H1 (cell line): ENCODE data around the gene SLC12A8. TPM values are rescaled to one million over a fixed set of nuclear protein-coding genes. Genes with fewer than 3 reads are reported as not detected.

ENCODE experiments used
- CTCF ChIA-PET: fragments of 300-600 bp; sonication (Branson Sonifier 250); formaldehyde crosslinking; loops from one replicate; lab custom pipeline; 2021; ENCODE audit not compliant: partially characterized antibody; lab: Charles Lee
- POLR2A ChIA-PET: fragments of 300-600 bp; sonication (Branson Sonifier 250); formaldehyde crosslinking; loops from one replicate; lab custom pipeline; 2021; ENCODE audit warnings: inconsistent platforms; ENCODE audit not compliant: partially characterized antibody; lab: Charles Lee
- DNase-seq, 2 experiments: peaks; one replicate each; pipeline versions ENCODE4 v3.0.0 to v3.0.0-alpha.2; 2010 to 2022; ENCODE audit warnings: low spot score in 2 of 2, low read depth in 1 of 2, mixed read lengths in 1 of 2
- FAIRE-seq: peaks from 2 replicates; lab custom pipeline; 2011; peaks lifted over from hg19 to GRCh38; lab: Jason Lieb, UNC
- H2AFZ ChIP-seq: 2 replicates; pipeline ENCODE4 v1.8.1; 2012; ENCODE audit warnings: low read length, inconsistent platforms
- H2AK5ac ChIP-seq: 2 replicates; pipeline ENCODE4 v1.6.1; 2013; ENCODE audit warnings: low read depth, low read length
- H2BK120ac ChIP-seq: replicated peaks from 2 replicates; pipeline ENCODE3; 2013; ENCODE audit warnings: low read depth, low read length, inconsistent platforms
- H2BK12ac ChIP-seq: 2 replicates; pipeline ENCODE4 v1.6.1; 2013; ENCODE audit warnings: low read depth, low read length
- H2BK15ac ChIP-seq: 2 replicates; pipeline ENCODE4 v1.6.1; 2013; ENCODE audit warnings: low read length
- H2BK20ac ChIP-seq: 2 replicates; pipeline ENCODE4 v1.6.1; 2013; ENCODE audit warnings: low read length
- H2BK5ac ChIP-seq: 2 replicates; pipeline ENCODE4 v1.6.1; 2013; ENCODE audit warnings: low read depth, low read length
- H3K14ac ChIP-seq: 2 replicates; pipeline ENCODE4 v1.6.1; 2013; ENCODE audit warnings: inconsistent platforms; ENCODE audit not compliant: insufficient read length
- H3K18ac ChIP-seq: 2 replicates; pipeline ENCODE4 v1.6.1; 2013; ENCODE audit warnings: low read length; ENCODE audit errors: extremely low read depth
- H3K23ac ChIP-seq: 2 replicates; pipeline ENCODE4 v1.6.1; 2013; ENCODE audit warnings: inconsistent platforms; ENCODE audit not compliant: insufficient read length
- H3K23me2 ChIP-seq: 2 replicates; pipeline ENCODE4 v1.6.1; 2013; ENCODE audit warnings: low read depth, low read length
- H3K27ac ChIP-seq: 2 replicates; pipeline ENCODE4 v1.6.1; 2011; ENCODE audit warnings: low read depth, low read length, inconsistent platforms
- H3K27me3 ChIP-seq, 4 experiments: replicated peaks in 1 of 4; 1 replicate in 1 of 4; 2 replicates in 3 of 4; pipeline versions ENCODE4 v1.6.1 to v1.8.1; 2011 to 2013; ENCODE audit warnings: low read length in 3 of 4, mild to moderate bottlenecking in 3 of 4, inconsistent platforms in 2 of 4, mixed read lengths in 2 of 4, moderate library complexity in 1 of 4; ENCODE audit not compliant: control insufficient read depth in 3 of 4, insufficient read depth in 3 of 4; ENCODE audit errors: extremely low read depth in 1 of 4
- H3K36me3 ChIP-seq, 4 experiments: 2 replicates each; pipeline versions ENCODE4 v1.6.1 to v1.8.1; 2011 to 2013; ENCODE audit warnings: mild to moderate bottlenecking in 4 of 4, low read length in 3 of 4, moderate library complexity in 2 of 4, control low read depth in 1 of 4, inconsistent platforms in 1 of 4; ENCODE audit not compliant: insufficient read depth in 4 of 4, control insufficient read depth in 2 of 4
- H3K4ac ChIP-seq: replicated peaks from 2 replicates; pipeline ENCODE3; 2013; ENCODE audit warnings: low read length, low read depth, mixed read lengths, inconsistent platforms; ENCODE audit not compliant: insufficient read length
- H3K4me1 ChIP-seq, 4 experiments: replicated peaks in 1 of 4; 1 replicate in 1 of 4; 2 replicates in 3 of 4; pipeline versions ENCODE4 v1.6.1 to v1.8.1; 2011 to 2013; ENCODE audit warnings: low read length in 3 of 4, inconsistent platforms in 2 of 4, mixed read lengths in 1 of 4; ENCODE audit not compliant: insufficient read depth in 4 of 4, control insufficient read depth in 3 of 4
- H3K4me2 ChIP-seq, 2 experiments: 2 replicates each; pipeline versions ENCODE4 v1.6.1 to v1.8.1; 2011 to 2013; ENCODE audit warnings: low read depth in 2 of 2, low read length in 2 of 2, control low read depth in 1 of 2, inconsistent platforms in 1 of 2, mild to moderate bottlenecking in 1 of 2; ENCODE audit not compliant: insufficient read depth in 1 of 2
- H3K4me3 ChIP-seq, 4 experiments: fragments of 200-600, 300-600 bp in 1 of 4; sonication (generic), shearing (Covaris generic), sonication (Bioruptor Twin) in 1 of 4; 2 replicates each; pipeline versions ENCODE4 v1.5.1 to v1.8.1; 2011 to 2016; ENCODE audit warnings: low read length in 4 of 4, low read depth in 3 of 4, control low read depth in 2 of 4, inconsistent platforms in 2 of 4, mild to moderate bottlenecking in 2 of 4, mixed read lengths in 1 of 4, moderate library complexity in 1 of 4; ENCODE audit not compliant: insufficient read depth in 2 of 4; ENCODE audit errors: extremely low read depth in 1 of 4
- H3K56ac ChIP-seq: replicated peaks from 2 replicates; pipeline ENCODE3; 2013; ENCODE audit warnings: low read depth, mild to moderate bottlenecking, mixed read lengths, low read length, inconsistent platforms; ENCODE audit not compliant: insufficient read length
- H3K79me1 ChIP-seq: 2 replicates; pipeline ENCODE4 v1.6.1; 2013; ENCODE audit warnings: low read depth, low read length, control low read depth
- H3K79me2 ChIP-seq, 2 experiments: 2 replicates each; pipeline versions ENCODE4 v1.6.1 to v1.8.1; 2012 to 2013; ENCODE audit warnings: low read length in 2 of 2, mild to moderate bottlenecking in 2 of 2, inconsistent platforms in 1 of 2; ENCODE audit not compliant: insufficient read depth in 2 of 2, control insufficient read depth in 1 of 2
- H3K9ac ChIP-seq, 4 experiments: replicated peaks in 1 of 4; 1 replicate in 1 of 4; 2 replicates in 3 of 4; pipeline versions ENCODE4 v1.6.1 to v1.8.1; 2011 to 2013; ENCODE audit warnings: low read depth in 3 of 4, low read length in 3 of 4, control low read depth in 2 of 4, mild to moderate bottlenecking in 2 of 4, moderate library complexity in 2 of 4, inconsistent platforms in 1 of 4; ENCODE audit errors: extremely low read depth in 1 of 4
- H3K9me3 ChIP-seq, 2 experiments: 2 replicates each; pipeline versions ENCODE4 v1.6.1 to v1.8.1; 2012 to 2013; ENCODE audit warnings: mild to moderate bottlenecking in 2 of 2, moderate library complexity in 2 of 2, control low read depth in 1 of 2, inconsistent platforms in 1 of 2, low read depth in 1 of 2, low read length in 1 of 2, mixed read lengths in 1 of 2; ENCODE audit not compliant: insufficient read depth in 2 of 2
- H4K20me1 ChIP-seq, 2 experiments: replicated peaks in 1 of 2; 2 replicates each; pipeline versions ENCODE3 to v1.8.1; 2011 to 2013; ENCODE audit warnings: inconsistent platforms in 2 of 2, low read length in 2 of 2, mild to moderate bottlenecking in 1 of 2; ENCODE audit not compliant: insufficient read depth in 2 of 2, control insufficient read depth in 1 of 2
- H4K5ac ChIP-seq: 2 replicates; pipeline ENCODE4 v1.6.1; 2013; ENCODE audit warnings: low read length, low read depth, mixed read lengths, inconsistent platforms; ENCODE audit not compliant: insufficient read length
- H4K8ac ChIP-seq: 2 replicates; pipeline ENCODE4 v1.8.0; 2013; ENCODE audit warnings: mild to moderate bottlenecking, moderate library complexity, low read length, inconsistent platforms; ENCODE audit not compliant: insufficient read depth; ENCODE audit errors: extremely low read depth
- H4K91ac ChIP-seq: replicated peaks from 2 replicates; pipeline ENCODE3; 2013; ENCODE audit warnings: low read length, mixed read lengths, inconsistent platforms; ENCODE audit not compliant: insufficient read length
- CREB1 ChIP-seq: IDR thresholded peaks from 2 replicates; pipeline ENCODE4 v1.6.1; 2012; ENCODE audit warnings: inconsistent platforms
- EP300 ChIP-seq, 2 experiments: IDR thresholded peaks; 1 replicate in 1 of 2; 2 replicates in 1 of 2; pipeline ENCODE4 v1.6.1; 2011 to 2012; ENCODE audit warnings: low read depth in 2 of 2, low read length in 2 of 2, mild to moderate bottlenecking in 2 of 2, borderline replicate concordance in 1 of 2, inconsistent platforms in 1 of 2, moderate library complexity in 1 of 2
- GABPA ChIP-seq: IDR thresholded peaks from 2 replicates; pipeline ENCODE4 v1.6.1; 2011; ENCODE audit warnings: mild to moderate bottlenecking, low read length, moderate library complexity, borderline replicate concordance; ENCODE audit not compliant: insufficient read depth
- JUN ChIP-seq: IDR thresholded peaks from 2 replicates; pipeline ENCODE4 v1.6.1; 2011; ENCODE audit warnings: low read depth, mild to moderate bottlenecking, improper control_type of control experiment, low read length
- JUND ChIP-seq: IDR thresholded peaks from 2 replicates; pipeline ENCODE4 v1.6.1; 2011; ENCODE audit warnings: mild to moderate bottlenecking, improper control_type of control experiment, low read length
- MAX ChIP-seq: IDR thresholded peaks from 2 replicates; pipeline ENCODE4 v1.6.1; 2012; ENCODE audit warnings: inconsistent platforms
- NANOG ChIP-seq: IDR thresholded peaks from 2 replicates; pipeline ENCODE4 v1.6.1; 2011; ENCODE audit warnings: low read length, low read depth, mild to moderate bottlenecking, inconsistent platforms; ENCODE audit not compliant: insufficient read depth, poor library complexity, severe bottlenecking
- NRF1 ChIP-seq: IDR thresholded peaks from 2 replicates; pipeline ENCODE4 v1.6.1; 2011; ENCODE audit warnings: mild to moderate bottlenecking, low read depth, low read length, improper control_type of control experiment
- PHF8 ChIP-seq: fragments of 200-600 bp; sonication (generic); conservative IDR thresholded peaks from 2 replicates; pipeline ENCODE4 v1.7.1; 2012; ENCODE audit warnings: low read depth, mild to moderate bottlenecking, inconsistent platforms, low read length, moderate library complexity
- POLR2A ChIP-seq, 2 experiments: IDR thresholded peaks; 1 replicate in 1 of 2; 2 replicates in 1 of 2; pipeline ENCODE4 v1.6.1; 2011; ENCODE audit warnings: low read depth in 2 of 2, low read length in 2 of 2, mild to moderate bottlenecking in 2 of 2; ENCODE audit errors: control extremely low read depth in 1 of 2
- SAP30 ChIP-seq: fragments of 300-600 bp; sonication (generic); IDR thresholded peaks from 2 replicates; pipeline ENCODE4 v1.7.1; 2012; ENCODE audit warnings: low read length, moderate library complexity, mild to moderate bottlenecking, inconsistent platforms; ENCODE audit not compliant: insufficient read depth, insufficient replicate concordance
- SIN3A ChIP-seq, 2 experiments: IDR thresholded peaks in 1 of 2; conservative IDR thresholded peaks in 1 of 2; 2 replicates each; pipeline ENCODE4 v1.6.1; 2011 to 2012; ENCODE audit warnings: low read length in 2 of 2, improper control_type of control experiment in 1 of 2, low read depth in 1 of 2, mild to moderate bottlenecking in 1 of 2
- WGBS, 2 experiments: shearing (Covaris generic) in 1 of 2; methylation state at CpG; one replicate each; pipeline versions ENCODE4 v1.1.6 to v1.1.7; 2013 to 2015; ENCODE audit warnings: low lambda C conversion rate in 2 of 2, mixed read lengths in 2 of 2, inconsistent platforms in 1 of 2, low coverage in 1 of 2, missing lambda C conversion rate in 1 of 2; ENCODE audit not compliant: insufficient replicate concordance in 2 of 2, insufficient coverage in 1 of 2, insufficient read length in 1 of 2; ENCODE audit errors: extremely low coverage in 1 of 2, missing lambda C conversion rate in 1 of 2; 5-methylcytosine and 5-hydroxymethylcytosine counted together
- polyA plus RNA-seq, 7 experiments: library from polyadenylated mRNA; depleted of rRNA in 3 of 7; stranded (reverse) in 5 of 7; unstranded in 2 of 7; fragments of >200 nt in 5 of 7; fragments of 200-250 nt in 2 of 7; gene quantifications; 1 replicate in 5 of 7; 2 replicates in 1 of 7; 4 replicates in 1 of 7; pipeline versions ENCODE4 v1.2.1 to v1.2.3, GENCODE V29; 2011 to 2013; ENCODE audit warnings: missing spikeins in 2 of 7, mixed read lengths in 2 of 7
- total RNA-seq: library from RNA; stranded (reverse); fragmentation: NEBNext Ultra II Directional; extraction: Animal tissue kit (Norgen Biotek cat#: 25700); gene quantifications from 2 replicates; pipeline ENCODE4 v1.2.1, GENCODE V29; 2021

SLC12A8 gene
- total and polyA plus RNA-seq, 2 of the 8 experiments (the other 6 are each of a cell fraction or from before 2014, with no cell fraction given), result 13.7 to 14.4 TPM

- Histone ChIP-seq H3K27ac (no peak overlapping the region), H2AFZ (no peak overlapping the region), H3K27me3 (no peaks in the 10 kb centered on the region), H3K23me2 (peaks cover 6% of the 10 kb centered on the region), H4K8ac (no peak overlapping the region), H2BK120ac (no peak overlapping the region), H2BK12ac (no peak overlapping the region), H3K23ac (no peak overlapping the region), H2BK15ac (no peak overlapping the region), H3K36me3 (no peaks in the 10 kb centered on the region), H3K18ac (no peak overlapping the region), H3K4ac (no peak overlapping the region), H2BK5ac (no peak overlapping the region), H4K5ac (no peak overlapping the region), H3K79me1 (no peaks in the 10 kb centered on the region), H2BK20ac (no peak overlapping the region), H3K4me3 (no peak overlapping the region), H3K79me2 (no peaks in the 10 kb centered on the region), H3K4me1 (peaks cover 12 to 26% (median 14%) of the 10 kb centered on the region in 4 experiments), H3K9me3 (no peaks in the 10 kb centered on the region), H3K4me2 (no peak overlapping the region), H4K91ac (no peak overlapping the region), H3K9ac (no peak overlapping the region), H3K14ac (no peak overlapping the region), H2AK5ac (no peak overlapping the region), H4K20me1 (no peaks in the 10 kb centered on the region), H3K56ac (no peak overlapping the region)
- ChIA-PET CTCF (interaction anchor here (0.6 to 1.4 kb wide), 4 partner anchors 13 to 465 kb away, joined by 4 to 5 read pairs (median 4); no protein-coding TSS in a partner anchor), POLR2A (no interaction called here)
- FAIRE-seq (no peak), DNase-seq (no peak)
- 74% methylated on average over 10 of the region's 10 CpGs; no CpG with 5 or more reads in 1 of the 2 experiments for WGBS, 2 experiments
- TF ChIP-seq GABPA (no peak), POLR2A (IDR thresholded peaks at IDR 0.05; ENCODE audit: control extremely low read depth in 1 of 2, low read depth in 2 of 2, low read length in 2 of 2) (no peak), SAP30 (no peak), NRF1 (no peak), CREB1 (no peak), PHF8 (no peak), JUN (no peak), MAX (no peak), NANOG (no peak), SIN3A (conservative IDR thresholded peaks at IDR 0.05 in 1 of 2, IDR thresholded peaks at IDR 0.05 in 1 of 2; ENCODE audit: low read depth in 1 of 2, low read length in 2 of 2) (no peak), EP300 (IDR thresholded peaks at IDR 0.05; ENCODE audit: borderline replicate concordance in 1 of 2, low read depth in 2 of 2, low read length in 2 of 2) (no peak), JUND (no peak)
Measured at GRCh38 chr3:125123451-125124305, 88.9 kb downstream of the SLC12A8 start.
